ENCODE data around the gene CNTD1. TPM values are rescaled to one million over a fixed set of nuclear protein-coding genes. Genes with fewer than 3 reads are reported as not detected.

The CNTD1 gene
- total RNA-seq, 1 donor from 2014 or later, result not detected

DNA sequence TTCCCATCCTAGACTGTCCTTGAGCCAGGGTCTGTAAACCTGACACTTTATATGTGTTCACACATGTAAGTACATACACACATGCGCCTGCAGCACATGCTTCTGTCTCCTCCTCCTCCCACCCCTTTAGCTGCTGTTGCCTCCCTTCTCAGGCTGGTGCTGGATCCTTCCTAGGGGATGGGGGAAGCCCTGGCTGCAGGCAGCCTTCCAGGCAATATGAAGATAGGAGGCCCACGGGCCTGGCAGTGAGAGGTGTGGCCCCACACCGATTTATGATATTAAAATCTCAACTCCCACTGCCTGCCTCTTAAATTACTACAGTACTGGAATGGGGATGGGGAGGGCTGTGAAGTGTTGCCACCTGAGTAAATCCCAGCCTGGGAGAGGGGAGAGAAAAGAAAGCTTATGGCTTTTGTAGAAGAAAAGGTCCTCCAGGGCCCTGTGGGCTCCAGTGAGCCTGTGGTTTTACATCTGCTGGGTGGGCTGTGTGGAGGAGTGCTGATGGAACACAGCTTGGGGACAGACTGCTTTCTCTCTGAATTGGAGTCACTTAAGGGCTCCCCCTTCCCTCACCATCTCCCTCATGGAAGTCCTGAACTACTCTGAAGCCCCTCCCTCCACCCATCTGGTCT is 19.2 kb upstream of the CNTD1 start:
- intact Hi-C loops (cut with micrococcal nuclease), result no loop called here

DNA sequence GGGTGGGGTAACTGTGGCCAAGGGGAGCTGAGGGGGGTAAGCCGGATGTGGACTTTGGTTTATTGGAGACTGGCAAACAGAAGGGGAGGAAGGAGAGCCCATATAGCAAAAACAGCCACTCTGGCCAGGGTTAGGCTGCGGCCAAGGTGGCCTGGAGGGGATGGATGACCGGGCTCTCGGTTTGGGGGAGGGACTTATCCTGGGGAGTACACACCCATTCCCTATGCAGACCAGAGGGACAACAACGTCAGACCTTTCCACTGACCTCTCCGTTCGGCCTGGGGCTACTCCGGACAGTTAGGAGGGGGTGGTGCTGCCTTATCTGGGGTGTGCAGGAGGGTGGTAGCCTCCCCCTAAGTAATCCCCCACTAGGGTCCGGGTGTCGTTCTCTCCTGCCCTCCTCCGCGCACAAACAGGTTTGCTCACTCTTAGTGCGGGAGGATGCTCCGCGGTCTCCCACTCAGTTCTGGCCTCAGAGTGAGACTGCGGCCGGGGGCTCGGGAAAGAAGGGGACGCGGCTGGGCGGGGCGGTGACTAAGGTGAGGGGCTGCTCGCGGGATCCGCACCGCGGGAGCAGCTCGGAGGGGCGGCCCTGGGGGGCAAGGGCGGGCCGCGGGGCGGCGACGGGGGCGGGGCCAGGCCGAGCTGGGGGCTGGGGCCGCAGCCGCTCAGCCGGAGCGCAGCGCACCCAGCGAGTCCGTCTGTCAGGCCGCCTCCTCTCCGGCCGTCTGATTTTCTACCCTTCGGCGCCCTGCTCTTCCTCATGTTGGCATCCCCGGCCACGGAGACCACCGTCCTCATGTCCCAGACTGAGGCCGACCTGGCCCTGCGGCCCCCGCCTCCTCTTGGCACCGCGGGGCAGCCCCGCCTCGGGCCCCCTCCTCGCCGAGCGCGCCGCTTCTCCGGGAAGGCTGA is 18.5 kb upstream of the CNTD1 start, which contains the start of gene WNK4:
TSS of gene WNK4 (plus strand) at position 675 of the 915 bp plus-strand sequence. CDS start at position 764, 89 bp downstream.
- intact Hi-C loops (cut with micrococcal nuclease), result no loop called here

DNA sequence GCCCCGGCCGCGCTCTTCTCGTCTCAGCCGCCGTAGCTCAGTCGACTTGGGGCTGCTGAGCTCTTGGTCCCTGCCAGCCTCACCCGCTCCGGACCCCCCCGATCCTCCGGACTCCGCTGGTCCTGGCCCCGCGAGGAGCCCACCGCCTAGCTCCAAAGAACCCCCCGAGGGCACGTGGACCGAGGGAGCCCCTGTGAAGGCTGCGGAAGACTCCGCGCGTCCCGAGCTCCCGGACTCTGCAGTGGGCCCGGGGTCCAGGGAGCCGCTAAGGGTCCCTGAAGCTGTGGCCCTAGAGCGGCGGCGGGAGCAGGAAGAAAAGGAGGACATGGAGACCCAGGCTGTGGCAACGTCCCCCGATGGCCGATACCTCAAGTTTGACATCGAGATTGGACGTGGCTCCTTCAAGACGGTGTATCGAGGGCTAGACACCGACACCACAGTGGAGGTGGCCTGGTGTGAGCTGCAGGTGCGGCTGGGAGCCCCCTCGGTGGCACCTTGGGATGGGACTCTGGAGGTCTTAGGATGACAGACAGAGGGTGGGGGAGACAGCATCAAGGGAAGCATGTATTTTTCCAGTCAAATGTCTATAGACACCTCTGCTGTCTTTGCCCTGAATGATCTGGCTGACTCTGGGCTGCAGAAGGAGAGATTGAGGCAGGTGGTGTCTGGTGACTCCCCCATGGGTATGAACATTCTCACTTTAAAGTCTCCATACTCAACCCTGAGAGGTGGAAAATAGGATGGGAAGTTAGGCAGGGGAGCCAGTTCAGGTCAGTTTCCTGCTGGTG is 17.6 kb upstream of the CNTD1 start:
- intact Hi-C loops (cut with micrococcal nuclease), result no loop called here

DNA sequence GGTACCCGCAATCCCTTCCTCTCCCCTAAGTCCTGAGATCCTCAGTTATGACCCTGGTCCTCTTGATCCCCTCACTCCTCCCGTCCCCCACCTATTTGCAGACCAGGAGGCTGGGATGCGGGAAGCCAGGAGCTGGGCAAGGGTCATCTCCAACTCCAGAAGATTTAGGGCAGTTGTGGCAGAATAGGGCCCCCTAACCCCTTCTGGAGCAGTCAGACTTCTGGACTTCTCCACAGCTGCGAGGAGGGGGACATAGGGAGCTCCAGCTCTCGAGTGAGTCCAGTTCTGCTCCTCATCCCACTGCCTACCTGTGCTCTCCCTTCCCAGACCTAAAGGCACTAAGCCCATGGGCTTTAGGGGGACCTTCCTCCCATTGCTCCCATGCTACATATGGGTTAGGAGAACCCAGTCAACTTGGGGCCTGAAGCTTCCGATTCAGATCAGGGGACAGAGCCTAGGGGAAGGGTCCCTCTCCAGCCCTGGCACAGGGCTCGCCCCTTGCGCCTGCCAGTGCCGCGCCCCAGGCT is 17.0 kb upstream of the CNTD1 start:
- intact Hi-C loops (cut with micrococcal nuclease), result no loop called here

DNA sequence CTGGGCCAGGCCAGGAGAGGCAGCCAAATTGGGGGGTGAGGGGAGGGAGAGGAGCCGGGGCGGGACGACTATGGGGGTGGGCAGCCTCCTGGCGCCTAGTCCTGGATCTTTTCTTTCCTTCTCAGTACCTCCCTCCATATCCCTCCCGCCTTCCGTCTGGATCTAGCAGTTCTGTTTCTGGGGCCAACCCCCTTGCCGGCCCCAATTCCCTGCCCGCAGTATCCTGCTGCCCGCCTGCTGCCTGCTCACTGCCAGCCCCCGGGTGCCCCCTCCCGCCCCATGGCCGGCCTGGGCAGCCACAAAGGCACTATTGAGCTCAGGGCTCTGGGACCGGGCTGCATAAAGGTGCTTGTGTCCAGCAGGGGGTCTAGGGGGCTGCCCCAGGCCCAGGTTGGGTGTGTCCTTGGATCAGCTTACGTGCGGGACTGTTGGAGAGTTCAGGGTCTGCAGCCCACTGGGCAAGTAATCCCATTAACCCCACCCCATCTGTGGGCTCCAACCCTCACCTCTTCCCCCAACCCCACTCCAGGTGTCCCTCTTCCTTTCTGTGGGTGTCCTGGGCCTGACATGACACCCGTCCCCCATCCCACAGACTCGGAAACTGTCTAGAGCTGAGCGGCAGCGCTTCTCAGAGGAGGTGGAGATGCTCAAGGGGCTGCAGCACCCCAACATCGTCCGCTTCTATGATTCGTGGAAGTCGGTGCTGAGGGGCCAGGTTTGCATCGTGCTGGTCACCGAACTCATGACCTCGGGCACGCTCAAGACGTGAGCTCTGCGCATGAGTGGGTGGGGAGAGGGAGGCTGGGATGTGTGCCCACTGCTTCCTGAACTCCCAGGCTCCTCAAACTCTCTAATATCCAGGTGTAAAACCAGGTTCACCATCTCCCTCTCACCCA is 16.2 kb upstream of the CNTD1 start:
- intact Hi-C loops (cut with micrococcal nuclease), result no loop called here

DNA sequence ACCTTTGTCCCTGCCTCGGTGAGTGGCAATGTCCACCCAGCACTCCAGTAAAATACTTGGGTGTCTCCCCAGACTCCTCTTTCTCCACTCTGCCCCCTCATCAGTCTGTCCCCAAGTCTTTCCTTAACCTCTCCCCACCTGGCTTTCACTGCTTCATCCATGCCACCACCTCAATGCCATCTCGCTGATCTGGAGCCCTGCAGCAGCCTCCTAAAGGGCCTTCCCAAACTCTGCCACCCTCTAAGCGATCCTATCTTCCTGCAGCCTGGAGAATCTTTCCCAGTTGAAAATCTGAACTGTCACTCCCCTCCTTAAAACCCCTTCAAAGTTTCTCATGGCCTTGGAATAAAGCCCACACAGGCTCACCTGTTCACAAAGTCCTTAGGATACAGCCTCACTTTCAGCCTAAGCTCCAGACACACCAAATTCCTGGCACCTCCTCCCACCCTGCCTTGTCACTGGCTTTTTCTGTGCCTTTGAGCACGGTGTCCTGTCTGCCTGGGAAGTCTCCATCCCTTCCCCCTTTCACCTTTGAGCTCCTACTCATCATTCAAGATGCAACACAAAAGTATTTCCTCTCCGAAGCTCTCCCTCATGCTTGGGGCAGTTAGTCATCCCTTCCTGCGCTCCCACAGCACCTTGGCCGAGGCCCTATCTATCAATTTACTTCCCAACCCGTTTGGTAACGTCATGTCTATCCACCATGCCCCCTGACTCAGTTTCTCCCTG is 15.4 kb upstream of the CNTD1 start:
- intact Hi-C loops (cut with micrococcal nuclease), result no loop called here

DNA sequence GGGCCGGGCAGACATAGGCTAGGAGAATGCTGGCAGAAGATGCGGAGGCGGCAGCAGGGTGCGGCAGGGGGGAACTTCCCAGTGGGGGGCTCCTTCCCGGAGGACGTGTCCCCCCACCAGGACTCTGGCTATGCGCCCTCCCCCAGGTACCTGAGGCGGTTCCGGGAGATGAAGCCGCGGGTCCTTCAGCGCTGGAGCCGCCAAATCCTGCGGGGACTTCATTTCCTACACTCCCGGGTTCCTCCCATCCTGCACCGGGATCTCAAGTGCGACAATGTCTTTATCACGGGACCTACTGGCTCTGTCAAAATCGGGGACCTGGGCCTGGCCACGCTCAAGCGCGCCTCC is 14.9 kb upstream of the CNTD1 start:
- intact Hi-C loops (cut with micrococcal nuclease), result no loop called here

DNA sequence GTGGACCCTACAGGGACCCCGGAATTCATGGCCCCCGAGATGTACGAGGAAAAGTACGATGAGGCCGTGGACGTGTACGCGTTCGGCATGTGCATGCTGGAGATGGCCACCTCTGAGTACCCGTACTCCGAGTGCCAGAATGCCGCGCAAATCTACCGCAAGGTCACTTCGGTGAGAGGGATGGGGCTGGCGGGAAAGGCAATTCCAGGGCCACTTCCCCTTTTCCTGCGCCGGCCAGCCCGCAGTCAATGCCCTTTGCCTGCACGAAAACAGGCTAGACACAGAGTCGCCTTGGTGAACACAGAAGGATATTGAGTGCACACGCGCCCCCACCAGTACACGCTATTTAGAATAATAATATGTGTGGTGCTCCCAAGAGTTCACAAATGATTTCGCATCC is 14.3 kb upstream of the CNTD1 start:
- intact Hi-C loops (cut with micrococcal nuclease), result no loop called here

DNA sequence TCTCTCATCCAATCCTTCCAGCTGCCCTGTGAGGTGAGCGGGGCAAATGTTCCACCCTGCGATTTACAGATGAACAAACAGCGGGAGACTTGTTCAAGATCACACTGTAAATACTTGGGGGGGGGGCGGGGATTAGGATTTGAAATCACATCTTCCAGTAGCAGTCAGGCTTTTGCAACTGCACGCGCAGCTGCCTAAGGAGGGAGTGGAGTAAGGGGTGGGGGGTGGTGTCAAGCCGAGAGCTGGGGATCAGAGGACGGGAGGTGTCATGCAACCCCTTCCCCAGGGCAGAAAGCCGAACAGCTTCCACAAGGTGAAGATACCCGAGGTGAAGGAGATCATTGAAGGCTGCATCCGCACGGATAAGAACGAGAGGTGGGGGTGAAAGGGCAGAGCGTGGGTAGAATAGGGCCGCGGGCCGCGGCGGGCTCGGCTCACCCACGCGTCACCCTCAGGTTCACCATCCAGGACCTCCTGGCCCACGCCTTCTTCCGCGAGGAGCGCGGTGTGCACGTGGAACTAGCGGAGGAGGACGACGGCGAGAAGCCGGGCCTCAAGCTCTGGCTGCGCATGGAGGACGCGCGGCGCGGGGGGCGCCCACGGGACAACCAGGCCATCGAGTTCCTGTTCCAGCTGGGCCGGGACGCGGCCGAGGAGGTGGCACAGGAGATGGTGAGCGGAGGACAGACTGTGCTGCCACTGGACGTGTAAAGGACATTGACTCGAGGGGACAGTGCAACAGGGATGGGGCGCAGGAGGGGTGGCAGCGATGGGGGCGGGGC is 13.7 kb upstream of the CNTD1 start:
- intact Hi-C loops (cut with micrococcal nuclease), result no loop called here

DNA sequence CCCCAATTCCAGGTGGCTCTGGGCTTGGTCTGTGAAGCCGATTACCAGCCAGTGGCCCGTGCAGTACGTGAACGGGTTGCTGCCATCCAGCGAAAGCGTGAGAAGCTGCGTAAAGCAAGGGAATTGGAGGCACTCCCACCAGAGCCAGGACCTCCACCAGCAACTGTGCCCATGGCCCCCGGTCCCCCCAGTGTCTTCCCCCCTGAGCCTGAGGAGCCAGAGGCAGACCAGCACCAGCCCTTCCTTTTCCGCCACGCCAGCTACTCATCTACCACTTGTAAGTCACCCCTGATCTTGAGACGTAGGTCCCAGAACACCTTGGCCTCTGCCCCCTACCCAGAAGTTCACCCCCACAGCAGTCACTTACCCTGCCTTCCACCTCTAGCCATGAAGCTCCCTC is 11.4 kb upstream of the CNTD1 start:
- intact Hi-C loops (cut with micrococcal nuclease), result no loop called here

DNA sequence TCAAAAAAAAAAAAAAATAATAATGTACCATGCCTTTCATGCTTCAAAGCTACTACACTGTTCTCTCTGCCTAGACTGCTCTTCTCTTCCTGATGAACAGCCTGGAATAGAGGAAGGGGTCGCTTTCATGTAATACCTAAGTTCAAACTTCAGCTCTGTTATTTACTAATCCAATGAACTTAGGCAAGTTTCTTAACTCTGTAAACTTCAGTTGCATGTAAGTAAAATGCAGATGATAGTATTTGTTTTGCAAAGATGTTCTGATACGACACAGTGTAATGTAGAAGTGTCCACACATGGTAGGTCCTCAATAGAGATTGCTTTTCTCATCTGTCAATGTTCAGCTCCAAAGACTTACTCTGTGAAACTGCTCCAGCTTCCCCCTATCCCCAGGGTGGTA is 6.7 kb upstream of the CNTD1 start:
- intact Hi-C loops (cut with micrococcal nuclease), result no loop called here

DNA sequence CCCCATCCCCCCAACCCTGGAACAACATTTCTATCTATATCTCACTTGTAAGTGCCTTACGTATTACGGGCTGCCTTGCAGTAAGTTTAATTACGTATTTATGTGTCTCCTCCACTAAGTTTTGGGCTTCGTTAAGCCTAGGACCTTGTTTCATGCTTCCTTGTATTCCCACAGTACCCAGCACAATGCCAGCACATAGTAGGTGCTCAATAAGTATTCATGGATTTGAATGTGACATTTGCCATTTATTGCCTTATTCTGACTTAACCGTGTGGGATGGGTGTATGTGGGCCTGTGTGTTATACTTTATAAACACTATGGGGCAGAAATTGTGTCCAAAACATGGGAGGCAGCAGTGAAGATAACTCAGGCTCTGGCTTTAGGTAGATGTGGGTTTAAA is 6.1 kb upstream of the CNTD1 start:
- intact Hi-C loops (cut with micrococcal nuclease), result no loop called here

DNA sequence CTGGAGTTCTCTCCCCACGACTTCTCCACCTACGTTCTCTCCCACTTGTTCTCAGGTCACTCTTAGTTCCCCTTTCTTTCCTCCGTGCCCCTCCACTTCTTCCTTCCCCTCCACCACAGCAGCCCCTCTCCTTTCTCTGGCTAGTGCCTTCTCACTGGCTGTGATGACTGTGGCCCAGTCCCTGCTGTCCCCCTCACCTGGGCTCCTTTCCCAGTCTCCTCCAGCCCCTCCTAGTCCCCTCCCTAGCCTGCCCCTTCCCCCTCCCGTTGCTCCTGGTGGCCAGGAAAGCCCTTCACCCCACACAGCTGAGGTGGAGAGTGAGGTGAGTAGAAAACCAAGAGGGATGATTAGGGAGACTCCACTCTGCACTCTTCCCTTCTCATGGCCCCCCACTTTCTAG is 3.6 kb upstream of the CNTD1 start:
- intact Hi-C loops (cut with micrococcal nuclease), result no loop called here

DNA sequence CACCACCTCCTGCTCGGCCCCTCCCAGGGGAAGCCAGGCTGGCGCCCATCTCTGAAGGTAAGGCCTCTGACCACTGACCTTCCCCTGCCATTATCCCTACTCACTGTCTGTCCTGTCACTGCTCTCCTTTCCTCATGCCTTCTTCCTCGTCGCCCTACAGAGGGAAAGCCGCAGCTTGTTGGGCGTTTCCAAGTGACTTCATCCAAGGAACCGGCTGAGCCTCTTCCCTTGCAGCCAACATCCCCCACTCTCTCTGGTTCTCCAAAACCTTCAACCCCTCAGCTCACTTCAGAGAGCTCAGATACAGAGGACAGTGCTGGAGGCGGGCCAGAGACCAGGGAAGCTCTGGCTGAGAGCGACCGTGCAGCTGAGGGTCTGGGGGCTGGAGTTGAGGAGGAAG is 3.2 kb upstream of the CNTD1 start:
- intact Hi-C loops (cut with micrococcal nuclease), result no loop called here

DNA sequence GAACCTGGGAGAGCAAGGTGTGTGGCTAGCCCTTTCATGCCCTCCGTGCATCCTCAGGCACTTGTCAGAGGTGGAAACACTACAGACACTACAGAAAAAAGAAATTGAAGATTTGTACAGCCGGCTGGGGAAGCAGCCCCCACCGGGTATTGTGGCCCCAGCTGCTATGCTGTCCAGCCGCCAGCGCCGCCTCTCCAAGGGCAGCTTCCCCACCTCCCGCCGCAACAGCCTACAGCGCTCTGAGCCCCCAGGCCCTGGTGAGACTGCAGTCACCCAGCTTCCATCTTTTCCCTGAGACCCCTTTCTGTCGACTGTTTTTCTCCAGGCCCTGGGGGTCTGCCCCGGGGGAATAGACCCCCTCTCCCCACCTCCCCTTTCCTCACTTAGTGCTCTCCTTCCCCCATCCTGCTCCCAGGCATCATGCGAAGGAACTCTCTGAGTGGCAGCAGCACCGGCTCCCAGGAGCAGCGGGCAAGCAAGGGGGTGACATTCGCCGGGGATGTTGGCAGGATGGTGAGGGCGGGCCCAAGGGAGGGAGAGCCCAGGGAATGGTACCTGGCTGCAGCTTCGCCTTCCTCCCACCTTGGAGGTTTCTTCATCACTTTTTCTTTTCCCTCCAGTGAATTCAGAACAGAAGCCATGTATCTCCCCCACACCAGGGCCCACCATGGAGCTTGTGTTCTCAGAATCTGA is 2.4 kb upstream of the CNTD1 start:
- intact Hi-C loops (cut with micrococcal nuclease), result no loop called here

DNA sequence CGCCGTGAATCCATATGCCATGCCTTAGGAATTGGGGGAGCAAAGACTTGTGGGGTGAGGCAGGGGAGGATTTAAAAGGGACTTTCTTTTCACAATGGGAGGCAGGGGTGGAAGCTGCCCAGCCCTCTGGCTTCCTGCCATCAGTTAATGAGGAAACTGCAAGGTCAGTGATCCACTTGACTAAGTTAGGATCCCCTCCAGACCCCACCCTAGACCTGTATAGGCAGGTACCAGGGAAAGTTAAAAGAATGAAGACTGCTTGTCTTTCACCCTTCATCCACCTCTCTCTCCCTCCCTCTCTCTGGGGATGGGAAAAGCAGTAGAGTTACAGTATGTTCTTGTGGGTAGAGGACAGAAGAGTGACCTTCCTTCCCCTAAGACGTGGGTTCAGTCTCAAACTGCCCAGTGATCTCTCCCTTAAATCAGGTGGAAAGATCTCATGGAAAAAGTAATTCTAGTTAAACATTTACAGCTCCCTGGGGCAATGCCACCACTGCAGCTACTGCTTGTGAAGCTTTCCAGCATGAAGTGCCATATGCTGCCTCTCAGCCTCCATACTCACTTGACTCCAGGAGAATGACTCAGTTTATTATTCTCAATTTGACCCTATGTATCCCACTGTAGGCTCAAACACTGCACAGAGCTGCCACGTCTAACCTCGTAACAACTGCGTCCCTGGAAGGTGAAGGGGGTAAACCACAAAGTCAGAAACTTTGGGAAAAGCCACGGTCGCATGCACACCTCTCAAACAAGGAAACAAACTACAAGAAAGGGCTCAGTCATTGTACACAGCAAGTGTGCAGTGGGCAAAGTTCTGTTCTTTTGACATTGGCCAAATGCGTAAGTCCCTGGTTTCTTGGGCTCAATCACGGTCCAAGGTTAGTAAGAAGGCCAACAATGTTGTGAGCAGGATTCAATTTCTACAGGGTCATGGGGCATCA is 1.3 kb upstream of the CNTD1 start:
- intact Hi-C loops (cut with micrococcal nuclease), result loop anchor here (1.0 kb wide), 3 partner anchors 24 to 52 kb away; partner anchors contain the start of genes BECN1, EZH1 and VPS25

DNA sequence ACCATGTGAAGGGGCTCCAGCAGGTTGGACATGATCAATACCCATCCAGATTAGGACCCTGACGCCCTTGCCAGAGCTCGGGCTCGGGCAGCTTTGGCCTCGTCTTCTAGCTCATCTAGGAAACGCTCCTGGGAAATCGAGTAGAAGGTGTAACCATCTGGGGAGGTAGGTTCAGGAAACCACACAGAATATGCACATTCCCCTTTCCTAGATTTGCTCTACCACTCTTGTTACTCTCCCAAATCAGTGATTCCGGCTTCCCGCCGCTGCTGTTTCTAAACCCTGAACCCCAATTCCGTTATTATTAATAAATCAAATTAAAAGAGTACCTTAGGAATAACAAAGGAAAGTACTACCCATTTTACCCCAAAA is 664 bp upstream of the CNTD1 start:
- intact Hi-C loops (cut with micrococcal nuclease), result loop anchor here (1.0 kb wide), 3 partner anchors 25 to 53 kb away; partner anchors contain the start of genes BECN1, EZH1 and VPS25
